Endothelial cell of umbilical vein (primary cell): Measurements from ENCODE around the gene SEMA3A. TPM values are rescaled to one million over a fixed set of nuclear protein-coding genes. Genes with fewer than 3 reads are reported as not detected.

ENCODE experiments used
- BruUV-seq: library from RNA; stranded (reverse); fragments of 400-500 nt; replicated peaks from 2 replicates; lab custom pipeline; 2021; lab: Mats Ljungman, UMichigan
- CTCF ChIA-PET: fragments of 300-600, 350-600 bp; sonication (Branson Sonifier 250); formaldehyde crosslinking; loops from one replicate; lab custom pipeline; 2021; ENCODE audit warnings: antibody characterized with exemption, inconsistent platforms; lab: Charles Lee
- POLR2A ChIA-PET: fragments of 300-600, 350-600 bp; sonication (Branson Sonifier 250); formaldehyde crosslinking; loops from one replicate; lab custom pipeline; 2021; ENCODE audit warnings: antibody characterized with exemption, inconsistent platforms; lab: Charles Lee
- DNase-seq: peaks from one replicate; pipeline ENCODE4 v3.0.0-alpha.2; 2011; ENCODE audit warnings: low read depth, low spot score
- FAIRE-seq: peaks from 2 replicates; lab custom pipeline; 2011; peaks lifted over from hg19 to GRCh38; lab: Jason Lieb, UNC
- H2AFZ ChIP-seq: 2 replicates; pipeline ENCODE4 v1.6.0; 2012; ENCODE audit warnings: low read depth, low read length, control low read depth, inconsistent platforms
- H3K27ac ChIP-seq: 2 replicates; pipeline ENCODE4 v1.5.1; 2011; ENCODE audit warnings: low read depth, mild to moderate bottlenecking, control low read depth, low read length, moderate library complexity; ENCODE audit not compliant: insufficient read depth
- H3K27me3 ChIP-seq, 2 experiments: 2 replicates each; pipeline versions ENCODE4 v1.6.0 to v1.6.1; 2011; ENCODE audit warnings: low read length in 2 of 2, mixed read lengths in 1 of 2; ENCODE audit not compliant: control insufficient read depth in 2 of 2, insufficient read depth in 2 of 2
- H3K36me3 ChIP-seq, 2 experiments: 2 replicates in 1 of 2; 3 replicates in 1 of 2; pipeline ENCODE4 v1.5.1; 2011; ENCODE audit warnings: low read length in 2 of 2, mild to moderate bottlenecking in 1 of 2, moderate library complexity in 1 of 2; ENCODE audit not compliant: control insufficient read depth in 2 of 2, insufficient read depth in 2 of 2; ENCODE audit errors: extremely low read depth in 1 of 2
- H3K4me1 ChIP-seq: 3 replicates; pipeline ENCODE4 v1.5.1; 2011; ENCODE audit warnings: mild to moderate bottlenecking, low read length; ENCODE audit not compliant: control insufficient read depth, insufficient read depth; ENCODE audit errors: extremely low read depth
- H3K4me2 ChIP-seq: 2 replicates; pipeline ENCODE4 v1.6.1; 2011; ENCODE audit warnings: low read length, control low read depth, mixed read lengths; ENCODE audit not compliant: insufficient read depth
- H3K4me3 ChIP-seq, 3 experiments: fragments of 200-600 bp in 1 of 3; sonication (generic), shearing (Covaris generic) in 1 of 3; replicated peaks in 1 of 3; 2 replicates each; pipeline ENCODE4 v1.5.1; 2011 to 2016; ENCODE audit warnings: control low read depth in 3 of 3, low read length in 3 of 3, mild to moderate bottlenecking in 2 of 3, inconsistent platforms in 1 of 3, low read depth in 1 of 3, moderate library complexity in 1 of 3; ENCODE audit not compliant: insufficient read depth in 1 of 3
- H3K79me2 ChIP-seq: 2 replicates; pipeline ENCODE4 v1.6.0; 2012; ENCODE audit warnings: low read length, inconsistent platforms; ENCODE audit not compliant: control insufficient read depth, insufficient read depth
- H3K9ac ChIP-seq: replicated peaks from 2 replicates; pipeline ENCODE3; 2011; ENCODE audit warnings: low read length, control low read depth; ENCODE audit not compliant: insufficient read depth; ENCODE audit errors: extremely low read depth
- H3K9me1 ChIP-seq: replicated peaks from 3 replicates; pipeline ENCODE4 v1.6.0; 2011; ENCODE audit warnings: mild to moderate bottlenecking, low read length; ENCODE audit not compliant: control insufficient read depth, insufficient read depth; ENCODE audit errors: extremely low read depth
- H3K9me3 ChIP-seq: replicated peaks from 2 replicates; pipeline ENCODE4 v1.5.1; 2012; ENCODE audit warnings: low read length, inconsistent platforms; ENCODE audit not compliant: control insufficient read depth, insufficient read depth
- H4K20me1 ChIP-seq: replicated peaks from 2 replicates; pipeline ENCODE3; 2011; ENCODE audit warnings: mild to moderate bottlenecking, low read length; ENCODE audit not compliant: control insufficient read depth, insufficient read depth; ENCODE audit errors: extremely low read depth
- EZH2 ChIP-seq: IDR thresholded peaks from 2 replicates; pipeline ENCODE4 v1.6.1; 2012; ENCODE audit warnings: borderline replicate concordance, low read depth, mild to moderate bottlenecking, moderate library complexity, low read length, inconsistent platforms; ENCODE audit not compliant: severe bottlenecking
- FOS ChIP-seq: IDR thresholded peaks from 2 replicates; pipeline ENCODE4 v1.6.1; 2011; ENCODE audit warnings: mild to moderate bottlenecking, low read length, moderate library complexity, borderline replicate concordance; ENCODE audit not compliant: insufficient read depth
- GATA2 ChIP-seq: IDR thresholded peaks from 2 replicates; pipeline ENCODE4 v1.7.0; 2011; ENCODE audit warnings: low read depth, mild to moderate bottlenecking, moderate library complexity, mixed read lengths, low read length; ENCODE audit not compliant: insufficient read length, insufficient read depth
- JUN ChIP-seq: IDR thresholded peaks from 2 replicates; pipeline ENCODE4 v1.6.1; 2011; ENCODE audit warnings: borderline replicate concordance, low read depth; ENCODE audit not compliant: insufficient read length, insufficient read depth
- MYC ChIP-seq: IDR thresholded peaks from one replicate; pipeline ENCODE4 v1.6.1; 2011; ENCODE audit warnings: mild to moderate bottlenecking, low read depth, low read length
- POLR2A ChIP-seq: IDR thresholded peaks from 2 replicates; pipeline ENCODE4 v1.6.1; 2012; ENCODE audit warnings: low read depth, mild to moderate bottlenecking, control low read depth, low read length
- POLR2AphosphoS5 ChIP-seq: IDR thresholded peaks from 2 replicates; pipeline ENCODE4 v1.6.1; 2012; ENCODE audit warnings: low read depth, mild to moderate bottlenecking, control low read depth, low read length, moderate library complexity; ENCODE audit not compliant: insufficient read depth
- dilution Hi-C: fragments of 300-500 bp; cut with MboI; formaldehyde crosslinking; loops from one replicate; pipeline ENCODE4 v1.15.0; 2019; ENCODE audit warnings: low sequenced_read_pairs; ENCODE audit not compliant: extremely low pct_ligation_motif_present
- intact Hi-C: fragments of 100-400 bp; cut with micrococcal nuclease; formaldehyde crosslinking; loops from one replicate; pipeline ENCODE4 v1.10.0; 2022
- polyA plus RNA-seq, 4 experiments: library from polyadenylated mRNA; depleted of rRNA in 3 of 4; stranded (reverse) in 3 of 4; unstranded in 1 of 4; fragments of >200 nt; gene quantifications; 2 replicates each; pipeline versions ENCODE4 v1.2.1 to v1.2.3, GENCODE V29; 2011 to 2012; ENCODE audit warnings: missing spikeins in 1 of 4
- total RNA-seq: library from RNA; stranded (reverse); gene quantifications from 2 replicates; pipeline ENCODE4 v1.2.3, GENCODE V29; 2021
- TF ChIP-seq, protein P1 (sequence below): IDR thresholded peaks from 2 replicates; pipeline ENCODE4 v1.6.1; 2011; ENCODE audit not compliant: insufficient read depth, insufficient read length
- TF ChIP-seq, protein P2 (sequence below), 2 donors: IDR thresholded peaks; 1 replicate in 1 of 2; 2 replicates in 1 of 2; pipeline ENCODE4 v1.5.1; 2011; ENCODE audit warnings: low read length in 2 of 2, mild to moderate bottlenecking in 2 of 2, moderate library complexity in 2 of 2, control low read depth in 1 of 2, inconsistent platforms in 1 of 2, low read depth in 1 of 2; ENCODE audit not compliant: insufficient read depth in 1 of 2; ENCODE audit errors: extremely low read depth in 1 of 2

The SEMA3A gene
- total and polyA plus RNA-seq, 2 donors (not counting 3 experiments of a cell fraction or from before 2014, with no cell fraction given), result 0.68 to 1.2 TPM

- BruUV-seq, result no TSS peak
- no peaks in the 10 kb centered on the region for H4K20me1 ChIP-seq
- peaks cover under 1% of the 10 kb centered on the region for H3K4me1 ChIP-seq
- no peak for FAIRE-seq
- ChIA-PET CTCF (interaction anchor here (1.6 kb wide), 1 partner anchor 25 kb away, joined by 6 read pairs; no protein-coding TSS in a partner anchor), POLR2A (no interaction called here)
- H3K4me3 ChIP-seq, result no peak overlapping the region
- H3K9me1 ChIP-seq, result no peaks in the 10 kb centered on the region
- no peak overlapping the region for H3K27ac ChIP-seq
- H3K27me3 ChIP-seq, result no peaks in the 10 kb centered on the region
- H3K36me3 ChIP-seq, result no peaks in the 10 kb centered on the region
- H3K4me2 ChIP-seq, result no peak overlapping the region
- no peak for DNase-seq
- dilution Hi-C loops, result no loop called here
- H3K9me3 ChIP-seq, result no peaks in the 10 kb centered on the region
- no peak overlapping the region for H2AFZ ChIP-seq
- H3K79me2 ChIP-seq, result no peaks in the 10 kb centered on the region
- H3K9ac ChIP-seq, result no peak overlapping the region
- intact Hi-C loops, result no loop called here
- TF ChIP-seq, protein P1, sequence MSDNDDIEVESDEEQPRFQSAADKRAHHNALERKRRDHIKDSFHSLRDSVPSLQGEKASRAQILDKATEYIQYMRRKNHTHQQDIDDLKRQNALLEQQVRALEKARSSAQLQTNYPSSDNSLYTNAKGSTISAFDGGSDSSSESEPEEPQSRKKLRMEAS, result no peak
- TF ChIP-seq EZH2 (no peak), MYC (no peak), POLR2A (no peak), FOS (no peak), JUN (no peak), POLR2AphosphoS5 (no peak), GATA2 (no peak)
- TF ChIP-seq, protein P2, sequence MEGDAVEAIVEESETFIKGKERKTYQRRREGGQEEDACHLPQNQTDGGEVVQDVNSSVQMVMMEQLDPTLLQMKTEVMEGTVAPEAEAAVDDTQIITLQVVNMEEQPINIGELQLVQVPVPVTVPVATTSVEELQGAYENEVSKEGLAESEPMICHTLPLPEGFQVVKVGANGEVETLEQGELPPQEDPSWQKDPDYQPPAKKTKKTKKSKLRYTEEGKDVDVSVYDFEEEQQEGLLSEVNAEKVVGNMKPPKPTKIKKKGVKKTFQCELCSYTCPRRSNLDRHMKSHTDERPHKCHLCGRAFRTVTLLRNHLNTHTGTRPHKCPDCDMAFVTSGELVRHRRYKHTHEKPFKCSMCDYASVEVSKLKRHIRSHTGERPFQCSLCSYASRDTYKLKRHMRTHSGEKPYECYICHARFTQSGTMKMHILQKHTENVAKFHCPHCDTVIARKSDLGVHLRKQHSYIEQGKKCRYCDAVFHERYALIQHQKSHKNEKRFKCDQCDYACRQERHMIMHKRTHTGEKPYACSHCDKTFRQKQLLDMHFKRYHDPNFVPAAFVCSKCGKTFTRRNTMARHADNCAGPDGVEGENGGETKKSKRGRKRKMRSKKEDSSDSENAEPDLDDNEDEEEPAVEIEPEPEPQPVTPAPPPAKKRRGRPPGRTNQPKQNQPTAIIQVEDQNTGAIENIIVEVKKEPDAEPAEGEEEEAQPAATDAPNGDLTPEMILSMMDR (IDR thresholded peaks at IDR 0.05; ENCODE audit: extremely low read depth in 1 of 2, insufficient read depth in 1 of 2, low read depth in 1 of 2, low read length in 2 of 2), result no peak
Measured at GRCh38 chr7:84149573-84149972, 45.0 kb downstream of the SEMA3A start.
